Natural killer cell (primary cell): Measurements from ENCODE around the gene TRIM9. TPM values are rescaled to one million over a fixed set of nuclear protein-coding genes. Genes with fewer than 3 reads are reported as not detected.

Experiments
- ATAC-seq, 3 donors: fragments of 150-1000 bp in 2 of 3; fragments of 200-7000 bp in 1 of 3; cut with Tn5 transposase; 1 replicate in 1 of 3; 2 replicates in 2 of 3; pipeline ENCODE4 v1.10.0; 2021; ENCODE audit warnings: mild to moderate bottlenecking in 2 of 3, moderate library complexity in 2 of 3
- DNase-seq, 2 donors: peaks; one replicate each; pipeline versions ENCODE4 v3.0.0 to v3.0.0-alpha.2; 2013 to 2021; ENCODE audit warnings: mixed read lengths in 1 of 2
- H3K27ac ChIP-seq: one replicate; pipeline ENCODE4 v1.5.1; 2013; ENCODE audit warnings: mild to moderate bottlenecking, low read length
- H3K27me3 ChIP-seq: one replicate; pipeline ENCODE4 v1.6.1; 2013; ENCODE audit warnings: low read length; ENCODE audit not compliant: control insufficient read depth, insufficient read depth
- H3K36me3 ChIP-seq: one replicate; pipeline ENCODE4 v1.6.1; 2013; ENCODE audit warnings: low read length; ENCODE audit not compliant: control insufficient read depth, insufficient read depth
- H3K4me1 ChIP-seq: one replicate; pipeline ENCODE4 v1.6.1; 2013; ENCODE audit warnings: low read length; ENCODE audit not compliant: control insufficient read depth, insufficient read depth
- H3K4me3 ChIP-seq: one replicate; pipeline ENCODE4 v1.5.1; 2013; ENCODE audit warnings: low read length
- H3K9me3 ChIP-seq: one replicate; pipeline ENCODE4 v1.6.1; 2013; ENCODE audit warnings: low read length; ENCODE audit not compliant: control insufficient read depth, insufficient read depth
- H3K27ac Mint-ChIP-seq, 2 donors: one replicate each; pipeline ENCODE4 v1.8.0; 2022; ENCODE audit warnings: mild to moderate bottlenecking in 2 of 2, mixed read lengths in 2 of 2, moderate library complexity in 1 of 2
- H3K27me3 Mint-ChIP-seq, 2 donors: one replicate each; pipeline ENCODE4 v1.8.0; 2022; ENCODE audit warnings: low read depth in 2 of 2, mixed read lengths in 2 of 2
- H3K36me3 Mint-ChIP-seq: one replicate; pipeline ENCODE4 v1.8.0; 2022; ENCODE audit warnings: mixed read lengths
- H3K4me1 Mint-ChIP-seq, 2 donors: one replicate each; pipeline ENCODE4 v1.8.0; 2022; ENCODE audit warnings: mixed read lengths in 2 of 2
- H3K4me3 Mint-ChIP-seq: one replicate; pipeline ENCODE4 v1.8.0; 2022; ENCODE audit warnings: mild to moderate bottlenecking, moderate library complexity, mixed read lengths
- H3K9me3 Mint-ChIP-seq, 2 donors: one replicate each; pipeline ENCODE4 v1.8.0; 2022; ENCODE audit warnings: mixed read lengths in 2 of 2
- CTCF ChIP-seq: fragments of 200-600 bp; IDR thresholded peaks from one replicate; pipeline ENCODE4 v1.8.0; 2022; ENCODE audit warnings: antibody characterized with exemption
- WGBS: methylation state at CpG from one replicate; pipeline ENCODE4 v1.1.7; 2013; ENCODE audit warnings: missing lambda C conversion rate; ENCODE audit not compliant: insufficient coverage; 5-methylcytosine and 5-hydroxymethylcytosine counted together
- intact Hi-C: fragments of 100-400 bp; cut with micrococcal nuclease; formaldehyde crosslinking; loops from one replicate; pipeline ENCODE4 v1.14.2; 2022
- total RNA-seq, 4 donors: library from RNA; stranded (reverse); fragments of 120-200 nt in 1 of 4; gene quantifications; one replicate each; pipeline versions ENCODE4 v1.2.3 to v1.2.4, GENCODE V29; 2013 to 2022

TRIM9 gene
- total RNA-seq, 3 donors from 2014 or later (not counting 1 experiment from before 2014, with no cell fraction given), result 0.25 to 0.40 (median 0.35) TPM

DNA sequence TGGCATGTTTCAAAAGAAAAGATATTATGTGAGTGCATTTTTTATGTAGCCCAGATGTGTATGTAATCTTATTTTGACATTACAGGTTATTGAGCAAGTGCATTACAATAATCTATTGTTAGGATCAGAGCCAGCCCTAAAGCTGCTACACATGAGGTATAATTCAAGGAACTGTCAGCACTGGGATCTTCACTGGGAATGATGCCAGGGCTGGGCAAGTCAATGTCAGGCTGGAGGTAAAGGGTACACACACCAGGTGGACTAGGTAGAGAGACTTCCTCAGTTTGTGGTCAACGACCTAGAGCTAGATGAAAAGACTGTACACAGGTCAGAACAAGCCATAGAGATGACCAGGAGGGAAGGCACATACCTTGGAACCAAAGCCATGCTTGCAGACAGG lies 15.4 kb downstream of the TRIM9 start:
- H3K9me3 Mint-ChIP-seq, result no peaks in the 10 kb centered on the region
- ATAC-seq, result no peak
- Histone ChIP-seq H3K4me1 (no peaks in the 10 kb centered on the region), H3K27me3 (no peaks in the 10 kb centered on the region), H3K9me3 (no peaks in the 10 kb centered on the region), H3K4me3 (no peak overlapping the region), H3K27ac (no peak overlapping the region), H3K36me3 (no peaks in the 10 kb centered on the region)
- no peaks in the 10 kb centered on the region for H3K36me3 Mint-ChIP-seq
- peaks cover 7 to 18% of the 10 kb centered on the region in 2 donors for H3K27me3 Mint-ChIP-seq
- H3K4me3 Mint-ChIP-seq, result no peak overlapping the region
- no peak for DNase-seq
- 48% methylated on average over 1 of the region's 1 CpG for WGBS
- TF ChIP-seq CTCF, result no peak
- H3K27ac Mint-ChIP-seq, result no peak overlapping the region
- no peaks in the 10 kb centered on the region for H3K4me1 Mint-ChIP-seq
- intact Hi-C loops, result no loop called here

- DNase-seq (no peak), ATAC-seq (no peak)
- Histone ChIP-seq H3K27me3 (no peaks in the 10 kb centered on the region), H3K4me3 (no peak overlapping the region), H3K36me3 (no peaks in the 10 kb centered on the region), H3K9me3 (no peaks in the 10 kb centered on the region), H3K4me1 (no peaks in the 10 kb centered on the region), H3K27ac (no peak overlapping the region)
- TF ChIP-seq CTCF, result no peak
- H3K4me1 Mint-ChIP-seq, result no peaks in the 10 kb centered on the region
- no peak overlapping the region for H3K4me3 Mint-ChIP-seq
- no peaks in the 10 kb centered on the region for H3K9me3 Mint-ChIP-seq
- H3K27ac Mint-ChIP-seq, result no peak overlapping the region
- intact Hi-C loops, result no loop called here
- WGBS, result no CpG with 5 or more reads among the region's 1 CpG
- no peaks in the 10 kb centered on the region for H3K36me3 Mint-ChIP-seq
- peaks cover 10 to 18% of the 10 kb centered on the region in 2 donors for H3K27me3 Mint-ChIP-seq
Measured at GRCh38 chr14:51079085-51079484, 15.8 kb downstream of the TRIM9 start.

DNA sequence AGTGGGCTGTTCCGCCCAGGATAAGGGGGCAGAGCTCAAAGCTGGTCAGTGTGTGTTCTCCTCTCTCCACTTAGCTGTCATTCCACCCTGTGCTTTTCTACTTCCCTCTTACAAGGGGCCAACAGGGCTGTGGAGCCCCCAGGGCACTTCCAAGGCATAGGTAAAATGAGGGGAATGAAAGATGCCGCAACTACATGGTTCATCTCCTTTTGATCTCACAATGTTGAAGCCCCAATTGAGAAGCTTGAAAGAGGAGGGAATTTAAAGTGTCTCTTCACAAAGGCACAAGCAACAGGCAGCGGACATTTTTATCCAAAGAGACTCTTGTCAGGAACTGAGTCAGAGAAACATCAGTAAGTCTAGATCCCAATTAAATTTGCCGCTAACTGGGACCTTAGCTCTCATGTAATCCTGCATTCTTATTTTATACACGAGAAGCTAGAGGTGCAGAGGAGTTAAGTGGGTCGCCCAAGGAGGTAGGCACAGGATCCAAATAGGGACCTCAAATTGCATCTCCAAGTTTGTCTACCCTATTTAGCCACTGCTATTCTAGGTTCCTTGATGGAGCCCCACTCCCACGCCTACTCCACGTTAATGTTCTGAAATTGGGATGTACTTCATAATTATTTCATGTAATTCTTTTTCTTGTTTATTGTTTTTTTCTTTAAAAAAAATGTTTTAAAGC lies 20.1 kb downstream of the TRIM9 start:
- 92% methylated on average over 6 of the region's 8 CpGs for WGBS
- DNase-seq (no peak), ATAC-seq (no peak)
- Histone ChIP-seq H3K27ac (no peak overlapping the region), H3K4me3 (no peak overlapping the region), H3K36me3 (no peaks in the 10 kb centered on the region), H3K27me3 (no peaks in the 10 kb centered on the region), H3K4me1 (no peaks in the 10 kb centered on the region), H3K9me3 (no peaks in the 10 kb centered on the region)
- H3K4me1 Mint-ChIP-seq, result no peaks in the 10 kb centered on the region
- H3K36me3 Mint-ChIP-seq, result no peaks in the 10 kb centered on the region
- no peak for TF ChIP-seq CTCF
- H3K9me3 Mint-ChIP-seq, result no peaks in the 10 kb centered on the region
- peaks cover 10 to 12% of the 10 kb centered on the region in 2 donors for H3K27me3 Mint-ChIP-seq
- H3K27ac Mint-ChIP-seq, result no peak overlapping the region
- H3K4me3 Mint-ChIP-seq, result no peak overlapping the region
- intact Hi-C loops, result no loop called here

DNA sequence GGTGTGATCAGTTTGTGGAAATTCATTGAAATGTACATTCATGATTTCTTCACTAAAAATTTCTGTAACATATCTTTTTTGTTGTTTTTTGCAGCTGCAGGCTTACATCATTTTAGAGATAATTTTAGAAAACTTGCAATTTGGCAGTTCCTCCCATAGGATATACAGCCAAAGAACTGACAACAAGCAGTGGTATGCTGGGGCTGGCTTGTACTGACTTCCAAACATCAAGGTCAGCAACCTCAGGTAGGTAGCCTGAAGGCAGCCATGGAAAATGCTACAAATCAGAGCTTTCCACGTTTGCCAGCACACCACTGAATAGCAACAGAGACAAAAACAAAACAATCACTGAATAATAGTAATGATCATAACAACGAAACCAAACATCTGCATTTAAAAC lies 21.2 kb downstream of the TRIM9 start:
- TF ChIP-seq CTCF, result no peak
- H3K27me3 Mint-ChIP-seq, result peaks cover 10 to 12% of the 10 kb centered on the region in 2 donors
- no peak overlapping the region for H3K27ac Mint-ChIP-seq
- no peaks in the 10 kb centered on the region for H3K36me3 ChIP-seq
- H3K27ac ChIP-seq, result no peak overlapping the region
- H3K27me3 ChIP-seq, result peaks cover 2% of the 10 kb centered on the region
- no peaks in the 10 kb centered on the region for H3K4me1 ChIP-seq
- no peak overlapping the region for H3K4me3 Mint-ChIP-seq
- H3K9me3 Mint-ChIP-seq, result no peaks in the 10 kb centered on the region
- intact Hi-C loops, result no loop called here
- DNase-seq (no peak), ATAC-seq (no peak)
- H3K4me3 ChIP-seq, result no peak overlapping the region
- H3K36me3 Mint-ChIP-seq, result no peaks in the 10 kb centered on the region
- no peaks in the 10 kb centered on the region for H3K9me3 ChIP-seq
- no peaks in the 10 kb centered on the region for H3K4me1 Mint-ChIP-seq
- WGBS, result 65% methylated on average over 2 of the region's 2 CpGs
